Activated naive CD8-positive, alpha-beta T cell treated with anti-CD3 and anti-CD28 coated beads, Interleukin-2, amount 10 ng/mL, durations not matched to agents 7 days and 5 days (primary cell): ENCODE measurements around the gene CHST11. TPM values are rescaled to one million over a fixed set of nuclear protein-coding genes. Genes with fewer than 3 reads are reported as not detected.

Experiments used
- ATAC-seq: fragments of 150-1000 bp; cut with Tn5 transposase; one replicate; pipeline ENCODE4 v1.10.0; 2021; ENCODE audit warnings: low read depth, moderate library complexity
- POLR2A ChIA-PET: fragments of 350-600 bp; sonication (Branson Sonifier 250); formaldehyde crosslinking; loops from one replicate; lab custom pipeline; 2021; ENCODE audit warnings: antibody characterized with exemption; lab: Charles Lee
- DNase-seq: peaks from one replicate; pipeline ENCODE4 v3.0.0; 2021
- H3K27ac Mint-ChIP-seq: one replicate; pipeline ENCODE4 v1.8.0; 2022; ENCODE audit warnings: mild to moderate bottlenecking, mixed read lengths
- H3K27me3 Mint-ChIP-seq: one replicate; pipeline ENCODE4 v1.8.0; 2022; ENCODE audit warnings: mild to moderate bottlenecking, moderate library complexity, mixed read lengths
- H3K36me3 Mint-ChIP-seq: one replicate; pipeline ENCODE4 v1.8.0; 2021; ENCODE audit warnings: mild to moderate bottlenecking, mixed read lengths
- H3K4me1 Mint-ChIP-seq: one replicate; pipeline ENCODE4 v1.8.0; 2021; ENCODE audit warnings: mixed read lengths
- H3K4me3 Mint-ChIP-seq: one replicate; pipeline ENCODE4 v1.8.0; 2022; ENCODE audit warnings: mild to moderate bottlenecking, moderate library complexity, mixed read lengths
- H3K9me3 Mint-ChIP-seq: one replicate; pipeline ENCODE4 v1.8.0; 2021; ENCODE audit warnings: mixed read lengths
- total RNA-seq, 2 experiments: library from RNA; stranded (reverse); gene quantifications; one replicate each; pipeline ENCODE4 v1.2.3, GENCODE V29; 2021

CHST11 gene
- total RNA-seq, 2 experiments from 2014 or later, result 64.9 to 72.9 TPM

DNA sequence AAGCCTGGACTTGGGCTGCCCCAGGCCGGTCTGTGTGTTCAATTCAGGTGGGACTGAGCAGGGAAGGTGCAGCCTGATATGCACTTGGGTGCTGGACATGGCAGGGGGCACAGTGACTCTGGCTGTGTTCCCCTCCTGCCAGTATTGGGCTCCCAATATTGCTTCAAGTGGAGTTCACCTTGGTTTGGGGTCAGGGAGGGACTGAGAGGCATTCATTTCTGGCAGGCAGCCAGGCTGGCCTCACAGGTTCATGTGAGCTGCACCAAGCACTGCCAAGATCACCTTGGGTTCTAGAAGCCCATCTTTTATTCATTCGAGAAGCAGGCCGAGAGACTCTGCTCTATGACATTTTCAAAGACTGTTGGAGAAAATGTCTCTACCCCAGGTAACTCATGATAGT lies 245.0 kb downstream of the CHST11 start:
- no peaks in the 10 kb centered on the region for H3K9me3 Mint-ChIP-seq
- no peaks in the 10 kb centered on the region for H3K27me3 Mint-ChIP-seq
- no peak overlapping the region for H3K27ac Mint-ChIP-seq
- H3K36me3 Mint-ChIP-seq, result peaks cover 24% of the 10 kb centered on the region
- POLR2A ChIA-PET, result interaction anchor here (1.1 kb wide), 1 partner anchor 35 kb away, joined by 3 read pairs; no protein-coding TSS in a partner anchor
- DNase-seq, result peak; percentile 14
- no peak for ATAC-seq
- H3K4me1 Mint-ChIP-seq, result peaks cover 24% of the 10 kb centered on the region
- H3K4me3 Mint-ChIP-seq, result no peak overlapping the region

DNA sequence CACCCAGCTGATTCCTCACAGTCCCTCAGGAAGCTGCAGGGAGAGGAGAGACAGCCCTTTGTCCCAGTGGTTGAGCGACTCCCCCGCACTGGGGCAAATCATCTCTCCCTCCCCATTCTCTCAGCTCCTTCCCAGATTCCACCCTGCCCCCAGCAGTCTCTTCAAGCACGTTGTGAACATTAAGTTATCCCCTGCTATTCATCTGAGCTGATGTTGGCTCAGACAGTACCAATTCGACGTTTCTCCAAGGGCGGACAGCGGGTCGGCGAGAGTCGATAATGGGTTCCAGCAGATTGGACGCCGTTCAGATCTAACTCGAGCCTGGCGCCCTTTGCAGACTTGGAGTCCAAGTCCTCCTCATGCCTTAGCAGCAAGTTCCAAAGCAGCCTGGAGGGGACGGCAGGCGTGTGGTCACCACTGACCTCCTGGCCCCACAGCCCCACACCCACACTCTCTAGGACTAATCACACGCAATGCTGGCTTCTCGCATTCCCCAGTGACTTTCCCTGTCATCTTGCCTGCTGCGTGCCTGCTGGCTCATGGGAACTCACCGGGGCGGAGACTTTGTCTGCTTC lies 245.9 kb downstream of the CHST11 start:
- no peaks in the 10 kb centered on the region for H3K9me3 Mint-ChIP-seq
- H3K4me3 Mint-ChIP-seq, result no peak overlapping the region
- POLR2A ChIA-PET, result interaction anchor here (1.1 kb wide), 1 partner anchor 36 kb away, joined by 3 read pairs; no protein-coding TSS in a partner anchor
- H3K27ac Mint-ChIP-seq, result no peak overlapping the region
- no peaks in the 10 kb centered on the region for H3K27me3 Mint-ChIP-seq
- H3K36me3 Mint-ChIP-seq, result peaks cover 19% of the 10 kb centered on the region
- DNase-seq, result peak; percentile 11
- ATAC-seq, result no peak
- H3K4me1 Mint-ChIP-seq, result peaks cover 22% of the 10 kb centered on the region

- no peak for DNase-seq
- ATAC-seq, result no peak
- Mint-ChIP-seq H3K36me3 (peaks cover 12% of the 10 kb centered on the region), H3K9me3 (no peaks in the 10 kb centered on the region), H3K27ac (no peak overlapping the region), H3K4me3 (no peak overlapping the region), H3K27me3 (no peaks in the 10 kb centered on the region), H3K4me1 (peaks cover 15% of the 10 kb centered on the region)
- POLR2A ChIA-PET, result no interaction called here
Observed at GRCh38 chr12:104703372-104703771, 246.6 kb downstream of the CHST11 start.

- Mint-ChIP-seq H3K27me3 (no peaks in the 10 kb centered on the region), H3K27ac (no peak overlapping the region), H3K4me1 (peaks cover 16% of the 10 kb centered on the region), H3K4me3 (no peak overlapping the region), H3K9me3 (no peaks in the 10 kb centered on the region), H3K36me3 (peaks cover 12% of the 10 kb centered on the region)
- DNase-seq (no peak), ATAC-seq (no peak)
- POLR2A ChIA-PET, result no interaction called here
Observed at GRCh38 chr12:104704224-104704779, 247.6 kb downstream of the CHST11 start.

GRCh38 chr12:104707194-104707593 lies 250.4 kb downstream of the CHST11 start:
- ATAC-seq (no peak), DNase-seq (no peak)
- peaks cover 8% of the 10 kb centered on the region for H3K4me1 Mint-ChIP-seq
- no peaks in the 10 kb centered on the region for H3K9me3 Mint-ChIP-seq
- POLR2A ChIA-PET, result no interaction called here
- no peak overlapping the region for H3K4me3 Mint-ChIP-seq
- H3K27me3 Mint-ChIP-seq, result no peaks in the 10 kb centered on the region
- H3K36me3 Mint-ChIP-seq, result peaks cover 5% of the 10 kb centered on the region
- no peak overlapping the region for H3K27ac Mint-ChIP-seq

- POLR2A ChIA-PET, result no interaction called here
- H3K27ac Mint-ChIP-seq, result peak overlapping the region; percentile 20
- no peaks in the 10 kb centered on the region for H3K9me3 Mint-ChIP-seq
- H3K4me1 Mint-ChIP-seq, result peaks cover 9% of the 10 kb centered on the region
- no peak overlapping the region for H3K4me3 Mint-ChIP-seq
- no peak for DNase-seq
- peaks cover 3% of the 10 kb centered on the region for H3K36me3 Mint-ChIP-seq
- no peak for ATAC-seq
- H3K27me3 Mint-ChIP-seq, result no peaks in the 10 kb centered on the region
Observed at GRCh38 chr12:104707794-104708558, 251.2 kb downstream of the CHST11 start.

DNA sequence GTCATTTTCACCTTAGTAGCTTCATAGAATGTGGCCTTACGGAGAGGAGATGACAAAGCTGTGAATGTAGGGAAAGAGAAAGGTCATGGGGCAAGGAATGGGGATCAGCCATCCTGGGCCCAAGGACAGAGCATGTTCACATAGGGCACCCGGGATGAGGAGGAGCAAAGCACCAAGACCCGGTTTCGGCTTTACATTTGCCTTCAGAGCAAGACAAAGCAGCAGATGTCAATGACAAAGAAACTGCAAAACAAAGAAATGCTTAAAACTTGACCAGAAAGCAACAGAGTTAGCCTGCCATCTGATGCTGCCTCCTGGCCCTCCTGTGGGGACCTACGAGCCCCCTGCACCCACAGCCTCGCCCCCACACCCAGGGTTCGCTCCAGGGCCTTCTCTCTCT lies 252.1 kb downstream of the CHST11 start:
- Mint-ChIP-seq H3K27me3 (no peaks in the 10 kb centered on the region), H3K9me3 (no peaks in the 10 kb centered on the region)
- POLR2A ChIA-PET, result no interaction called here

DNA sequence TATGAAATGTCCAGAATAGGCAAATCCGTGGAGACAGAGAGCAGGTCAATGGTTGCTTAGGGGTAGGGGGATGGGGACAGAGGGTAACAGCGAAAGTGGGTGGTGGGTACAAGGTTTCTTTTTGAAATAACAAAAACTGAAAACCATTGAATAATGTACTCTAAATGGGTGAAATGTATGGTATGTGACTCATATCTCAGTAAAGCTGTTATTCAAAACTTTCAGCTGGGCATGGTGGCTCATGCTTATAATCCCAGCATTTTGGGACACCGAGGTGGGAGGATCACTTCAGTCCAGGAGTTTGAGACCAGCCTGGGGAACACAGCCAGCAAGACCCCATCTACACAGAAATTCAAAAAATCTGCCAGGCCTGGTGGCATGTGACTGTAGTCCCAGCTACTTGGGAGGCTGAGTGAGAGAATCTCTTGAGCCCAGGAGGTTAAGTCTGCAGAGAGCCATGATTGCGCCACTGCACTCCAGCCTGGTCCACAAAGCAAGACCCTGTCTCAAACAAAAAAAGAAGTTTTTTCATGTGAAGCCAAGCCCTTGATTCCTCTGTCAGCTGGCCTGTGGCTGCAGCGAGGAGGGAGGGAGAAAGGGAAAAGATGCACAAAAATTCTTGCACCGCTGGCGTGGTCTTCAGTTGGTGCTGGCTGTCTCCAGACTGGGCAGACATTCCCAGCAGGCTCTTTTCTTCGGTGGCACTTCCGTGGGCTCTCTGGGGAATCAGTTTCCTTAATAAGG lies 253.1 kb downstream of the CHST11 start:
- no peak overlapping the region for H3K27ac Mint-ChIP-seq
- H3K36me3 Mint-ChIP-seq, result peaks cover 8% of the 10 kb centered on the region
- ATAC-seq (no peak), DNase-seq (no peak)
- no peaks in the 10 kb centered on the region for H3K27me3 Mint-ChIP-seq
- no peaks in the 10 kb centered on the region for H3K9me3 Mint-ChIP-seq
- POLR2A ChIA-PET, result interaction anchor here (1.1 to 1.6 kb wide), 2 partner anchors 9 to 10 kb away, joined by 3 to 6 read pairs; no protein-coding TSS in a partner anchor
- peaks cover 24% of the 10 kb centered on the region for H3K4me1 Mint-ChIP-seq
- H3K4me3 Mint-ChIP-seq, result no peak overlapping the region

More for the DNA sequence above, 252.1 kb downstream of the CHST11 start:
- H3K27ac Mint-ChIP-seq, result peak overlapping the region; percentile 16
- DNase-seq (no peak), ATAC-seq (no peak)
- H3K36me3 Mint-ChIP-seq, result peaks cover 3% of the 10 kb centered on the region
- H3K4me3 Mint-ChIP-seq, result no peak overlapping the region
- peaks cover 18% of the 10 kb centered on the region for H3K4me1 Mint-ChIP-seq

- Mint-ChIP-seq H3K27ac (no peak overlapping the region), H3K9me3 (no peaks in the 10 kb centered on the region), H3K4me3 (no peak overlapping the region), H3K36me3 (peaks cover 8% of the 10 kb centered on the region), H3K27me3 (no peaks in the 10 kb centered on the region), H3K4me1 (peaks cover 27% of the 10 kb centered on the region)
- POLR2A ChIA-PET, result interaction anchor here (1.1 to 1.6 kb wide), 2 partner anchors 8 to 9 kb away, joined by 3 to 6 read pairs; no protein-coding TSS in a partner anchor
- no peak for ATAC-seq
- no peak for DNase-seq
Observed at GRCh38 chr12:104710940-104711689, 254.4 kb downstream of the CHST11 start.

- peaks cover 8% of the 10 kb centered on the region for H3K36me3 Mint-ChIP-seq
- peaks cover 24% of the 10 kb centered on the region for H3K4me1 Mint-ChIP-seq
- DNase-seq (no peak), ATAC-seq (no peak)
- no peak overlapping the region for H3K27ac Mint-ChIP-seq
- no peaks in the 10 kb centered on the region for H3K27me3 Mint-ChIP-seq
- no peaks in the 10 kb centered on the region for H3K9me3 Mint-ChIP-seq
- POLR2A ChIA-PET, result no interaction called here
- no peak overlapping the region for H3K4me3 Mint-ChIP-seq
Observed at GRCh38 chr12:104712477-104712876, 255.7 kb downstream of the CHST11 start.

GRCh38 chr12:104712968-104713367 lies 256.2 kb downstream of the CHST11 start:
- peaks cover 23% of the 10 kb centered on the region for H3K4me1 Mint-ChIP-seq
- peaks cover 5% of the 10 kb centered on the region for H3K36me3 Mint-ChIP-seq
- DNase-seq (no peak), ATAC-seq (no peak)
- H3K27me3 Mint-ChIP-seq, result no peaks in the 10 kb centered on the region
- no peaks in the 10 kb centered on the region for H3K9me3 Mint-ChIP-seq
- POLR2A ChIA-PET, result no interaction called here
- H3K4me3 Mint-ChIP-seq, result no peak overlapping the region
- H3K27ac Mint-ChIP-seq, result no peak overlapping the region

- DNase-seq, result no peak
Observed at GRCh38 chr12:104713444-104713843, 256.7 kb downstream of the CHST11 start.

More at GRCh38 chr12:104713444-104713843, 256.7 kb downstream of the CHST11 start:
- no peaks in the 10 kb centered on the region for H3K27me3 Mint-ChIP-seq
- H3K9me3 Mint-ChIP-seq, result no peaks in the 10 kb centered on the region
- H3K27ac Mint-ChIP-seq, result no peak overlapping the region
- POLR2A ChIA-PET, result no interaction called here
- H3K4me1 Mint-ChIP-seq, result peaks cover 26% of the 10 kb centered on the region
- H3K36me3 Mint-ChIP-seq, result peaks cover 5% of the 10 kb centered on the region
- ATAC-seq, result no peak
- no peak overlapping the region for H3K4me3 Mint-ChIP-seq
